Activated CD8-positive, alpha-beta T cell treated with anti-CD3 and anti-CD28 coated beads for 36 hours (primary cell): Measurements from ENCODE around the gene SPR. TPM values are rescaled to one million over a fixed set of nuclear protein-coding genes. Genes with fewer than 3 reads are reported as not detected.

Source experiments
- ATAC-seq: fragments of 200-7000 bp; cut with Tn5 transposase; one replicate; pipeline ENCODE4 v1.10.0; 2021; ENCODE audit warnings: mild to moderate bottlenecking, moderate library complexity
- CTCF ChIA-PET: fragments of 350-600 bp; sonication (Branson Sonifier 250); formaldehyde crosslinking; loops from one replicate; lab custom pipeline; 2021; ENCODE audit warnings: antibody characterized with exemption; lab: Charles Lee
- POLR2A ChIA-PET: fragments of 350-600 bp; sonication (Branson Sonifier 250); formaldehyde crosslinking; loops from one replicate; lab custom pipeline; 2021; ENCODE audit warnings: antibody characterized with exemption; lab: Charles Lee
- DNase-seq: peaks from one replicate; pipeline ENCODE4 v3.0.0-alpha.2; 2020
- H3K27ac Mint-ChIP-seq: one replicate; pipeline ENCODE4 v1.8.0; 2021; ENCODE audit warnings: mild to moderate bottlenecking, mixed read lengths
- H3K27me3 Mint-ChIP-seq: one replicate; pipeline ENCODE4 v1.8.0; 2021; ENCODE audit warnings: mixed read lengths
- H3K36me3 Mint-ChIP-seq: one replicate; pipeline ENCODE4 v1.8.0; 2021; ENCODE audit warnings: low read depth, mixed read lengths
- H3K4me1 Mint-ChIP-seq: one replicate; pipeline ENCODE4 v1.8.0; 2021; ENCODE audit warnings: low read depth, mixed read lengths
- H3K4me3 Mint-ChIP-seq: one replicate; pipeline ENCODE4 v1.8.0; 2021; ENCODE audit warnings: mild to moderate bottlenecking, moderate library complexity, mixed read lengths
- H3K9me3 Mint-ChIP-seq: one replicate; pipeline ENCODE4 v1.8.0; 2021; ENCODE audit warnings: mixed read lengths
- intact Hi-C: fragments of 100-400 bp; cut with micrococcal nuclease; formaldehyde crosslinking; loops from one replicate; pipeline ENCODE4 v1.10.0; 2022
- total RNA-seq, 2 experiments: library from RNA; stranded (reverse); gene quantifications; one replicate each; pipeline ENCODE4 v1.2.3, GENCODE V29; 2021
- TF ChIP-seq, protein P1 (sequence below): fragments of 200-600 bp; IDR thresholded peaks from one replicate; pipeline ENCODE4 v1.8.0; 2022; ENCODE audit warnings: antibody characterized with exemption, mild to moderate bottlenecking

Gene SPR
- total RNA-seq, 2 experiments from 2014 or later: 7.8 to 9.4 TPM

GRCh38 chr2:72923833-72924352, 36.7 kb downstream of the SPR start:
- ChIA-PET CTCF (interaction anchor here (1.0 to 1.3 kb wide), 2 partner anchors 32 to 36 kb away, joined by 4 read pairs; partner anchors contain the start of gene SPR), POLR2A (interaction anchor here (0.6 kb wide), 1 partner anchor 59 kb away, joined by 3 read pairs; no protein-coding TSS in a partner anchor)
- TF ChIP-seq, protein P1, sequence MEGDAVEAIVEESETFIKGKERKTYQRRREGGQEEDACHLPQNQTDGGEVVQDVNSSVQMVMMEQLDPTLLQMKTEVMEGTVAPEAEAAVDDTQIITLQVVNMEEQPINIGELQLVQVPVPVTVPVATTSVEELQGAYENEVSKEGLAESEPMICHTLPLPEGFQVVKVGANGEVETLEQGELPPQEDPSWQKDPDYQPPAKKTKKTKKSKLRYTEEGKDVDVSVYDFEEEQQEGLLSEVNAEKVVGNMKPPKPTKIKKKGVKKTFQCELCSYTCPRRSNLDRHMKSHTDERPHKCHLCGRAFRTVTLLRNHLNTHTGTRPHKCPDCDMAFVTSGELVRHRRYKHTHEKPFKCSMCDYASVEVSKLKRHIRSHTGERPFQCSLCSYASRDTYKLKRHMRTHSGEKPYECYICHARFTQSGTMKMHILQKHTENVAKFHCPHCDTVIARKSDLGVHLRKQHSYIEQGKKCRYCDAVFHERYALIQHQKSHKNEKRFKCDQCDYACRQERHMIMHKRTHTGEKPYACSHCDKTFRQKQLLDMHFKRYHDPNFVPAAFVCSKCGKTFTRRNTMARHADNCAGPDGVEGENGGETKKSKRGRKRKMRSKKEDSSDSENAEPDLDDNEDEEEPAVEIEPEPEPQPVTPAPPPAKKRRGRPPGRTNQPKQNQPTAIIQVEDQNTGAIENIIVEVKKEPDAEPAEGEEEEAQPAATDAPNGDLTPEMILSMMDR: no peak
- intact Hi-C loops: no loop called here
- Mint-ChIP-seq H3K36me3 (no peaks in the 10 kb centered on the region), H3K4me3 (no peak overlapping the region), H3K27me3 (peaks cover 57% of the 10 kb centered on the region), H3K4me1 (peaks cover 15% of the 10 kb centered on the region), H3K9me3 (no peaks in the 10 kb centered on the region), H3K27ac (no peak overlapping the region)
- ATAC-seq (peak; percentile 45), DNase-seq (no peak)

GRCh38 chr2:72924353-72925240, 37.4 kb downstream of the SPR start:
- POLR2A ChIA-PET: no interaction called here
- peaks cover 50% of the 10 kb centered on the region for H3K27me3 Mint-ChIP-seq
- DNase-seq (peak; percentile 58), ATAC-seq (no peak)
- no peaks in the 10 kb centered on the region for H3K36me3 Mint-ChIP-seq
- no peak overlapping the region for H3K4me3 Mint-ChIP-seq
- H3K9me3 Mint-ChIP-seq: no peaks in the 10 kb centered on the region
- H3K27ac Mint-ChIP-seq: no peak overlapping the region
- CTCF ChIA-PET: interaction anchor here (0.7 to 1.3 kb wide), 3 partner anchors 32 to 37 kb away, joined by 3 to 4 read pairs (median 4); partner anchors contain the start of gene SPR
- TF ChIP-seq, protein P1: no peak
- intact Hi-C loops: no loop called here
- H3K4me1 Mint-ChIP-seq: peaks cover 9% of the 10 kb centered on the region

DNA sequence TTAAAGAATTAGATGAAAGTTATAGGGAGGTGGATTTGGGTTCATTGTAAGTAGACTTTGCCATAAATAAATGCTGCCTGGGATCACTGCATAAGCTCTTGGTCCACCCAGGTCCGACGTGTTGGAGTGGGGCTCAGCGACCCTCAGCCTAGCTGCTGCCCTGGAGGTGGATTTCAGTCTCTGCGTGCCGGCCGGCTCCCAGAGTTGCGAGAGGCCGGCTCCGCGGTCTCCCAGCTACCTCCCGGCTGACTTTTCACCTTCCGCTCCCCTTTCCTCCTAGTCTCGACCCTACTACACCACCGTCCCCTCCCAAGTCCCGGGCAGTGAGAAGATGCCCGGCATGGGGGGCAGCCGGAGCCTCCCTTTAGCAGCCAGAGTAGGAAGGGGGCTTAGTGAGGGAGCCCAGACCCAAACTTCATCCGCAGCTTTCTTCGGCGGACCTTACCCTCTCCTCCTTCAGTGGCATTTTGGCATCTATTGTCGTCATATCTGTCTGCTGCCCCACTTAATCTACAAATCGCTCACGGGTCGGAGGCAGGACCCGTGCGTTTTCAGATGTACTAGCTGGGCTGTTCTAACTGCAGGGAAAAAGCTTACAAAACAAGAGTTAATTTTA, 38.2 kb downstream of the SPR start:
- no peaks in the 10 kb centered on the region for H3K36me3 Mint-ChIP-seq
- ChIA-PET CTCF (interaction anchor here (0.7 to 3.9 kb wide), 8 partner anchors 8 to 68 kb away, joined by 3 to 29 read pairs (median 6); partner anchors contain the start of genes EMX1 and SPR), POLR2A (no interaction called here)
- H3K27me3 Mint-ChIP-seq: peaks cover 43% of the 10 kb centered on the region
- no peak for DNase-seq
- TF ChIP-seq, protein P1: no peak
- intact Hi-C loops: no loop called here
- H3K27ac Mint-ChIP-seq: no peak overlapping the region
- no peak overlapping the region for H3K4me3 Mint-ChIP-seq
- no peak for ATAC-seq
- no peaks in the 10 kb centered on the region for H3K9me3 Mint-ChIP-seq
- H3K4me1 Mint-ChIP-seq: peaks cover 7% of the 10 kb centered on the region

- H3K27me3 Mint-ChIP-seq: peaks cover 37% of the 10 kb centered on the region
- ChIA-PET POLR2A (interaction anchor here (1.0 kb wide), 1 partner anchor 9 kb away, joined by 4 read pairs; the partner anchor contains the start of gene EMX1), CTCF (interaction anchor here (0.6 to 3.9 kb wide), 11 partner anchors 8 to 286 kb away, joined by 3 to 29 read pairs (median 4); partner anchors contain the start of genes EMX1 and SPR)
- peaks cover 5% of the 10 kb centered on the region for H3K4me1 Mint-ChIP-seq
- H3K36me3 Mint-ChIP-seq: no peaks in the 10 kb centered on the region
- H3K9me3 Mint-ChIP-seq: no peaks in the 10 kb centered on the region
- TF ChIP-seq, protein P1: no peak
- intact Hi-C loops: no loop called here
- H3K4me3 Mint-ChIP-seq: no peak overlapping the region
- ATAC-seq (no peak), DNase-seq (no peak)
- no peak overlapping the region for H3K27ac Mint-ChIP-seq
These were observed 39.2 kb downstream of the SPR start for GRCh38 chr2:72926368-72926767.
